Mesendoderm (in vitro differentiated cells): ENCODE measurements around the gene SUN1.

Experiments used
- DNase-seq: peaks from one replicate; pipeline ENCODE4 v3.0.0; 2013
- H2AK5ac ChIP-seq: 2 replicates; pipeline ENCODE4 v1.6.1; 2013; ENCODE audit warnings: low read length, inconsistent platforms
- H2BK120ac ChIP-seq: 2 replicates; pipeline ENCODE4 v1.6.1; 2013; ENCODE audit warnings: low read depth, mild to moderate bottlenecking, low read length, moderate library complexity, mixed read lengths
- H2BK15ac ChIP-seq: replicated peaks from 2 replicates; pipeline ENCODE4 v1.6.1; 2013; ENCODE audit warnings: low read depth, mild to moderate bottlenecking, moderate library complexity
- H2BK5ac ChIP-seq: 2 replicates; pipeline ENCODE4 v1.6.1; 2013; ENCODE audit warnings: low read length, inconsistent platforms
- H3K18ac ChIP-seq: 2 replicates; pipeline ENCODE4 v1.6.1; 2013; ENCODE audit warnings: mild to moderate bottlenecking, low read length, mixed read lengths
- H3K23ac ChIP-seq: one replicate; pipeline ENCODE4 v1.6.1; 2013; ENCODE audit warnings: low read length
- H3K27ac ChIP-seq: 2 replicates; pipeline ENCODE4 v1.5.1; 2013; ENCODE audit warnings: low read depth, mild to moderate bottlenecking, inconsistent platforms, low read length, moderate library complexity
- H3K27me3 ChIP-seq: 2 replicates; pipeline ENCODE4 v1.6.1; 2013; ENCODE audit warnings: low read length, control low read depth, mild to moderate bottlenecking, inconsistent platforms; ENCODE audit not compliant: insufficient read depth, poor library complexity
- H3K36me3 ChIP-seq: 2 replicates; pipeline ENCODE4 v1.6.1; 2013; ENCODE audit warnings: low read length, inconsistent platforms; ENCODE audit not compliant: control insufficient read depth, insufficient read depth
- H3K4ac ChIP-seq: one replicate; pipeline ENCODE4 v1.6.1; 2013; ENCODE audit warnings: low read depth, mild to moderate bottlenecking, low read length, moderate library complexity
- H3K4me1 ChIP-seq: 2 replicates; pipeline ENCODE4 v1.6.1; 2013; ENCODE audit warnings: low read depth, low read length, inconsistent platforms; ENCODE audit not compliant: control insufficient read depth
- H3K4me2 ChIP-seq: 2 replicates; pipeline ENCODE4 v1.6.1; 2013; ENCODE audit warnings: low read length
- H3K4me3 ChIP-seq: 2 replicates; pipeline ENCODE4 v1.5.1; 2013; ENCODE audit warnings: mild to moderate bottlenecking, low read length
- H3K56ac ChIP-seq: one replicate; pipeline ENCODE4 v1.6.1; 2013; ENCODE audit warnings: low read length
- H3K79me1 ChIP-seq: 2 replicates; pipeline ENCODE4 v1.6.1; 2013; ENCODE audit warnings: low read length, inconsistent platforms
- H3K79me2 ChIP-seq: 2 replicates; pipeline ENCODE4 v1.6.1; 2013; ENCODE audit warnings: mild to moderate bottlenecking, low read length; ENCODE audit not compliant: control insufficient read depth, insufficient read depth
- H3K9ac ChIP-seq: 2 replicates; pipeline ENCODE4 v1.6.1; 2013; ENCODE audit warnings: low read length, inconsistent platforms
- H4K5ac ChIP-seq: one replicate; pipeline ENCODE4 v1.6.1; 2013; ENCODE audit warnings: low read length
- H4K8ac ChIP-seq: one replicate; pipeline ENCODE4 v1.6.1; 2013; ENCODE audit warnings: low read depth, mild to moderate bottlenecking, control low read depth, low read length, moderate library complexity
- WGBS: extraction: QIAGEN DNeasy Blood & Tissue Kit; methylation state at CpG from one replicate; pipeline ENCODE4 v1.1.7; 2013; ENCODE audit warnings: low lambda C conversion rate, missing lambda C conversion rate; ENCODE audit not compliant: insufficient coverage; ENCODE audit errors: extremely low coverage; 5-methylcytosine and 5-hydroxymethylcytosine counted together

SUN1 gene

GRCh38 chr7:895451-896052 is 63.3 kb downstream of the SUN1 start:
- H3K27me3 ChIP-seq, result no peaks in the 10 kb centered on the region
- no peak overlapping the region for H2AK5ac ChIP-seq
- no CpG with 5 or more reads among the region's 52 CpGs for WGBS
- no peak overlapping the region for H2BK5ac ChIP-seq
- no peak overlapping the region for H3K4ac ChIP-seq
- H3K27ac ChIP-seq, result no peak overlapping the region
- no peak overlapping the region for H3K9ac ChIP-seq
- no peak for DNase-seq
- no peaks in the 10 kb centered on the region for H3K79me2 ChIP-seq
- H3K18ac ChIP-seq, result no peak overlapping the region
- H3K4me2 ChIP-seq, result no peak overlapping the region
- no peak overlapping the region for H3K23ac ChIP-seq
- H2BK15ac ChIP-seq, result no peak overlapping the region
- no peak overlapping the region for H4K5ac ChIP-seq
- no peak overlapping the region for H3K4me3 ChIP-seq
- H3K4me1 ChIP-seq, result no peaks in the 10 kb centered on the region
- H3K56ac ChIP-seq, result no peak overlapping the region
- peaks cover 16% of the 10 kb centered on the region for H3K36me3 ChIP-seq
- peaks cover 5% of the 10 kb centered on the region for H3K79me1 ChIP-seq
- no peak overlapping the region for H2BK120ac ChIP-seq
- no peak overlapping the region for H4K8ac ChIP-seq

- H3K79me1 ChIP-seq, result peaks cover 5% of the 10 kb centered on the region
- H3K4me3 ChIP-seq, result no peak overlapping the region
- H2BK120ac ChIP-seq, result no peak overlapping the region
- H3K4ac ChIP-seq, result no peak overlapping the region
- no peak overlapping the region for H3K9ac ChIP-seq
- no peaks in the 10 kb centered on the region for H3K79me2 ChIP-seq
- H3K27ac ChIP-seq, result no peak overlapping the region
- no peak for DNase-seq
- no peak overlapping the region for H3K23ac ChIP-seq
- H2BK15ac ChIP-seq, result no peak overlapping the region
- no peak overlapping the region for H3K18ac ChIP-seq
- H4K8ac ChIP-seq, result no peak overlapping the region
- WGBS, result no CpG with 5 or more reads among the region's 42 CpGs
- H2AK5ac ChIP-seq, result no peak overlapping the region
- no peak overlapping the region for H3K4me2 ChIP-seq
- no peak overlapping the region for H4K5ac ChIP-seq
- peaks cover 14% of the 10 kb centered on the region for H3K36me3 ChIP-seq
- H3K4me1 ChIP-seq, result no peaks in the 10 kb centered on the region
- H2BK5ac ChIP-seq, result no peak overlapping the region
- no peak overlapping the region for H3K56ac ChIP-seq
- H3K27me3 ChIP-seq, result no peaks in the 10 kb centered on the region
Observed at GRCh38 chr7:896346-897075, 64.2 kb downstream of the SUN1 start.

- Histone ChIP-seq H3K23ac (no peak overlapping the region), H4K5ac (no peak overlapping the region), H3K27me3 (no peaks in the 10 kb centered on the region), H3K79me1 (peaks cover 5% of the 10 kb centered on the region), H3K9ac (no peak overlapping the region), H3K4me2 (no peak overlapping the region), H2BK5ac (no peak overlapping the region), H3K56ac (no peak overlapping the region), H3K79me2 (no peaks in the 10 kb centered on the region), H3K4ac (no peak overlapping the region), H3K4me3 (no peak overlapping the region), H3K27ac (no peak overlapping the region), H3K36me3 (peaks cover 14% of the 10 kb centered on the region), H2AK5ac (no peak overlapping the region), H2BK15ac (no peak overlapping the region), H4K8ac (no peak overlapping the region), H2BK120ac (no peak overlapping the region), H3K4me1 (no peaks in the 10 kb centered on the region), H3K18ac (no peak overlapping the region)
- no CpG with 5 or more reads among the region's 14 CpGs for WGBS
- no peak for DNase-seq
Observed at GRCh38 chr7:897086-897485, 64.8 kb downstream of the SUN1 start.

- Histone ChIP-seq H3K79me2 (no peaks in the 10 kb centered on the region), H3K36me3 (peaks cover 11% of the 10 kb centered on the region), H3K4me1 (no peaks in the 10 kb centered on the region), H3K4ac (no peak overlapping the region), H3K23ac (no peak overlapping the region), H4K8ac (no peak overlapping the region), H3K27ac (no peak overlapping the region), H3K4me2 (no peak overlapping the region), H2BK5ac (no peak overlapping the region), H2AK5ac (no peak overlapping the region), H3K27me3 (no peaks in the 10 kb centered on the region), H3K4me3 (no peak overlapping the region), H3K56ac (no peak overlapping the region), H3K79me1 (no peaks in the 10 kb centered on the region), H4K5ac (no peak overlapping the region), H3K18ac (no peak overlapping the region), H2BK120ac (no peak overlapping the region), H3K9ac (no peak overlapping the region), H2BK15ac (no peak overlapping the region)
- no peak for DNase-seq
- no CpG with 5 or more reads among the region's 27 CpGs for WGBS
Observed at GRCh38 chr7:897771-898376, 65.6 kb downstream of the SUN1 start.

GRCh38 chr7:898460-898854 is 66.2 kb downstream of the SUN1 start:
- H4K5ac ChIP-seq, result no peak overlapping the region
- no peaks in the 10 kb centered on the region for H3K79me1 ChIP-seq

More at GRCh38 chr7:898460-898854, 66.2 kb downstream of the SUN1 start:
- H3K4me3 ChIP-seq, result no peak overlapping the region
- no peak overlapping the region for H2AK5ac ChIP-seq
- H3K79me2 ChIP-seq, result no peaks in the 10 kb centered on the region
- no peak overlapping the region for H3K23ac ChIP-seq
- WGBS, result no CpG with 5 or more reads among the region's 18 CpGs
- no peaks in the 10 kb centered on the region for H3K27me3 ChIP-seq
- H3K9ac ChIP-seq, result no peak overlapping the region
- no peak overlapping the region for H3K18ac ChIP-seq
- no peak overlapping the region for H3K4ac ChIP-seq
- H2BK120ac ChIP-seq, result no peak overlapping the region
- H2BK5ac ChIP-seq, result no peak overlapping the region
- H3K56ac ChIP-seq, result no peak overlapping the region
- H2BK15ac ChIP-seq, result no peak overlapping the region
- H4K8ac ChIP-seq, result no peak overlapping the region
- no peaks in the 10 kb centered on the region for H3K4me1 ChIP-seq
- peaks cover 10% of the 10 kb centered on the region for H3K36me3 ChIP-seq
- H3K27ac ChIP-seq, result no peak overlapping the region
- DNase-seq, result no peak
- no peak overlapping the region for H3K4me2 ChIP-seq
